ENCODE data around the gene CENPF.

GRCh38 chr1:214573386-214574318 lies 29.3 kb upstream of the CENPF start:
- TF ChIP-seq ZNF609 (CRISPR knock-in tag; IDR thresholded peaks at IDR 0.05; ENCODE audit: borderline replicate concordance): no peak
- no peak for TF ChIP-seq EP300 (IDR thresholded peaks at IDR 0.05; ENCODE audit: low read length)
- no peak for TF ChIP-seq POLR2AphosphoS5 (IDR thresholded peaks at IDR 0.05; ENCODE audit: control insufficient read depth, insufficient read depth, low read depth, low read length)
- no peak for TF ChIP-seq TCF15 (CRISPR knock-in tag; IDR thresholded peaks at IDR 0.05)
- TF ChIP-seq PCBP1 (IDR thresholded peaks at IDR 0.05; ENCODE audit: low read depth, low read length, poor library complexity, severe bottlenecking): no peak
